ENCODE data around the gene DDX24. TPM values are rescaled to one million over a fixed set of nuclear protein-coding genes. Genes with fewer than 3 reads are reported as not detected.
A peak's percentile ranks its signal among the peaks of the same experiment; 100 is the strongest.

The DDX24 gene
- total and polyA plus RNA-seq, 11 donors, result 113 to 268 (median 204) TPM

DNA sequence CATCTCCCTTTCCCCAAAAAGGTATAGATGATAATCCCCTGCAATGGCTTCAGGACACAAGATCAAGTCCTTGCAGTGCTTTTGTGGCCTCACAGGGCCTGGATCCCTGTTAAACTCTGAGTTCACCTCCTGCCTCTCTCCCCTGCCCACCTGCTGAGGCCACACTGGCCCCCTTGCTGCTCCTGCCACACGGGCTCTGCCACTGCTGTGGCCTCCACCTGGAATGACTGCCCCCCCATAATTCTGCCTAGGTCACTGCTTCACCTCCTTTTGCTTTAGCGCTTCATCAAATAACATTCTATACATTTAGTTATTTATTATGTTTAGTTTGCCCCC, 28.9 kb upstream of the DDX24 start:
- peak overlapping the region; percentile 58 to 96 (median 90) for H3K27ac ChIP-seq
- peaks cover 0 to 44% (median 33%) of the 10 kb centered on the region in 12 donors for H3K4me1 ChIP-seq
- H3K4me3 ChIP-seq, result peak overlapping the region in 4 of 12 donors; percentile 61 to 81 (median 65)
- peak in 1 of 5 donors; percentile 14 for DNase-seq
- H3K36me3 ChIP-seq, result no peaks in the 10 kb centered on the region
- TF ChIP-seq, protein P1, sequence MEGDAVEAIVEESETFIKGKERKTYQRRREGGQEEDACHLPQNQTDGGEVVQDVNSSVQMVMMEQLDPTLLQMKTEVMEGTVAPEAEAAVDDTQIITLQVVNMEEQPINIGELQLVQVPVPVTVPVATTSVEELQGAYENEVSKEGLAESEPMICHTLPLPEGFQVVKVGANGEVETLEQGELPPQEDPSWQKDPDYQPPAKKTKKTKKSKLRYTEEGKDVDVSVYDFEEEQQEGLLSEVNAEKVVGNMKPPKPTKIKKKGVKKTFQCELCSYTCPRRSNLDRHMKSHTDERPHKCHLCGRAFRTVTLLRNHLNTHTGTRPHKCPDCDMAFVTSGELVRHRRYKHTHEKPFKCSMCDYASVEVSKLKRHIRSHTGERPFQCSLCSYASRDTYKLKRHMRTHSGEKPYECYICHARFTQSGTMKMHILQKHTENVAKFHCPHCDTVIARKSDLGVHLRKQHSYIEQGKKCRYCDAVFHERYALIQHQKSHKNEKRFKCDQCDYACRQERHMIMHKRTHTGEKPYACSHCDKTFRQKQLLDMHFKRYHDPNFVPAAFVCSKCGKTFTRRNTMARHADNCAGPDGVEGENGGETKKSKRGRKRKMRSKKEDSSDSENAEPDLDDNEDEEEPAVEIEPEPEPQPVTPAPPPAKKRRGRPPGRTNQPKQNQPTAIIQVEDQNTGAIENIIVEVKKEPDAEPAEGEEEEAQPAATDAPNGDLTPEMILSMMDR (IDR thresholded peaks at IDR 0.05), result no peak
- no peak for TF ChIP-seq POLR2A (IDR thresholded peaks at IDR 0.05)
- H3K27me3 ChIP-seq, result no peaks in the 10 kb centered on the region
- no peaks in the 10 kb centered on the region for H3K9me3 ChIP-seq
- intact Hi-C loops (cut with DNase I), result loop anchor here in 2 of 10 donors (2.0 to 5.0 kb wide), 2 partner anchors 29 to 1422 kb away; partner anchors contain the start of genes DDX24 (in 1 of the 2) and IFI27L1 (in 1 of the 2)
- 87 to 98% (median 96%) methylated on average over 2 of the region's 2 CpGs for WGBS, 4 donors
- no peak for ATAC-seq

DNA sequence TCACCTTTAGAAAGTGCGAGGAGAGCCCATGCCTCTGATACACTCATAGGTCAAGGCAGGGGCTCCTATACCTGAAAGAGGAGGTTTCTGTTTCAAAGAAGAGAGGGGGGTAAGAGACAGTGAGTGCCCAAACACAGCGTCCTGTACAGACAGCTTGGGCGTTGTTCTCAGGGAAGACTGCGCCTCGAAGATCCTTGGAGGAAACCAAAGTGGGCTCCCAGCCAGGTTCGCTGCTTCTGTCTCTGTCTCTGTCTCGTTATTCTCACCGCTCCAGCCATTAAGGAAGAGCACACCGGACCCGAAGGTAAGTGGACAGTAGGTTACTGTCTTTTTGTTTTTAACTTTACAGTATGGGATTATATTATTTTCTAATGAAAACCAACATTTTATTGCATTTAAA, 23.7 kb upstream of the DDX24 start:
- no peaks in the 10 kb centered on the region for H3K36me3 ChIP-seq
- TF ChIP-seq, protein P1 (IDR thresholded peaks at IDR 0.05), result no peak
- TF ChIP-seq POLR2A (IDR thresholded peaks at IDR 0.05), result no peak
- intact Hi-C loops (cut with DNase I), result no loop called here
- no peak overlapping the region for H3K27ac ChIP-seq
- 68 to 76% (median 75%) methylated on average over 10 of the region's 10 CpGs for WGBS, 4 donors
- ATAC-seq, result no peak
- DNase-seq, result no peak
- H3K4me3 ChIP-seq, result no peak overlapping the region
- H3K27me3 ChIP-seq, result no peaks in the 10 kb centered on the region
- no peaks in the 10 kb centered on the region for H3K9me3 ChIP-seq
- H3K4me1 ChIP-seq, result peaks cover 0 to 7% (median 4%) of the 10 kb centered on the region in 12 donors

DNA sequence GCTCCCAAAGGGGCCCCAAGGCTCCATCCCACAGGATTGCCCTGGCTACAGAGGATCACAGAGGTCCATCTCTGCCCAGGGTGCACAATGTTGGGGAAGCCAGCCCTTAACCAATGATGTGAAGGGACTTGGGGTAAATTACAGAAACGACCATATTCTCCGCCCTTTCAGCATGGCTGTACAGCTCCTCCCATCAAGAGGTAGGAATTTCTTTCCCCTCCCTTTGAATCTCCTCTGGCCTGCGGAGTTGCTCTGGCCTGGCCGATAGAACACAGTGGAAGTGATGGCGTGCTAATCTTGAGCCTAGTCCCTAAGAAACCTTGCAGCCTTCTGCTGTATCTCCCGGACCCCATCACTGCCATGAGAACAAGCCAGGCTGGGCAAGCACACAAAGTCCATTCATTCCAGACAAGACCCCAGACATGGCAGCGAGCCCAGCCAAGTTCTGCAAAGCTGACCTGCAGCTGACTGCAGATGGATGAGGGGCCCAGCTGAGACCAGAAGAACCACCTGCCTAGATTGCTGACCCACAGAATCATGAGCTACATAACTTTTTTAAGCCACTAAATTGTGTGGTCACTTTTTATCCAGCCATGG, 22.6 kb upstream of the DDX24 start:
- no peaks in the 10 kb centered on the region for H3K36me3 ChIP-seq
- no peaks in the 10 kb centered on the region for H3K9me3 ChIP-seq
- WGBS, 4 donors, result 62 to 77% (median 67%) methylated on average over 7 of the region's 7 CpGs
- intact Hi-C loops (cut with DNase I), result no loop called here
- no peak overlapping the region for H3K4me3 ChIP-seq
- TF ChIP-seq, protein P1 (IDR thresholded peaks at IDR 0.05), result no peak
- TF ChIP-seq POLR2A (IDR thresholded peaks at IDR 0.05), result no peak
- ATAC-seq (no peak), DNase-seq (no peak)
- H3K27me3 ChIP-seq, result no peaks in the 10 kb centered on the region
- no peak overlapping the region for H3K27ac ChIP-seq
- H3K4me1 ChIP-seq, result no peaks in the 10 kb centered on the region

DNA sequence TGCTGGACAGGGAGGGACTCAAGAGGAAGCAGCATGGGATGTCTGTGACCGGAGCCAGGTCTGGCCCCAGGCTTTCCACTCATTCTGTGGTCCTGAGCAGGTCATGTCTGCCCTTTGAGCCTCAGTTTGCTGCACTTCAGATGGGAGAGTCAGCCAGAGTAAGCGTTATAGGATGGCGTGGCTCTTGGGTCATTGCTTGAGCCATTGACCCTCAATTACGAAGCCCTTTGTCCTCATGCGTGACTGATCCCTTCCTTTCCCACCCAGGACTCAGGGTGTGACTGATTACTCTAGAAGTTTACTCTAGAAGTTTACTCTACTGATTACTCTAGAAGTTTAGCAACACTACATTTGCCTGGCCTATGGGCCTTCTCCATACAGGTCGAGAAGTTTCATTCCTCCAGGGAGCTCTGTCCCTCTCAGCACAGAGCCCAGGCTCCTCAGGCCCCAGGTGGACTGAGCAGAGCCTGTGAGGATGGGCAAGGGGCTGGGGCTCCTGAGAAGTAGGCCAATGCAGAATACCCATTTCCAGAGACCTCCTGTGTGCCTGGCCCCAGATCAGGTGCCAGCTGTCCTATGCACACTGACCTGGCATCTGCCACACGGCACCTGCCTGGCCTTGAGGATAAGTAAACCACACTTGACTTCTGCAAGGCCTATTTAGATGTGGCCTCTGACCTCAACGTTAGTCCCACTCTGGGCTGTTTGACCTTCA, 21.9 kb upstream of the DDX24 start:
- no peaks in the 10 kb centered on the region for H3K4me1 ChIP-seq
- TF ChIP-seq, protein P1 (IDR thresholded peaks at IDR 0.05), result no peak
- no peak for TF ChIP-seq POLR2A (IDR thresholded peaks at IDR 0.05)
- no peak for DNase-seq
- intact Hi-C loops (cut with DNase I), result no loop called here
- no peak for ATAC-seq
- no peaks in the 10 kb centered on the region for H3K9me3 ChIP-seq
- H3K4me3 ChIP-seq, result no peak overlapping the region
- H3K36me3 ChIP-seq, result no peaks in the 10 kb centered on the region
- 87 to 91% (median 89%) methylated on average over 7 to 8 of the region's 8 CpGs for WGBS, 4 donors
- no peak overlapping the region for H3K27ac ChIP-seq
- no peaks in the 10 kb centered on the region for H3K27me3 ChIP-seq

All from heart left ventricle (tissue), 16 donors.